H1 (cell line): ENCODE results near the gene REG4. TPM values are rescaled to one million over a fixed set of nuclear protein-coding genes. Genes with fewer than 3 reads are reported as not detected.

ENCODE experiments used
- ATF2 ChIP-seq: IDR thresholded peaks from 2 replicates; pipeline ENCODE4 v1.6.1; 2012; ENCODE audit warnings: low read length, inconsistent platforms
- polyA plus RNA-seq, 7 experiments: library from polyadenylated mRNA; depleted of rRNA in 3 of 7; stranded (reverse) in 5 of 7; unstranded in 2 of 7; fragments of >200 nt in 5 of 7; fragments of 200-250 nt in 2 of 7; gene quantifications; 1 replicate in 5 of 7; 2 replicates in 1 of 7; 4 replicates in 1 of 7; pipeline versions ENCODE4 v1.2.1 to v1.2.3, GENCODE V29; 2011 to 2013; ENCODE audit warnings: missing spikeins in 2 of 7, mixed read lengths in 2 of 7
- total RNA-seq: library from RNA; stranded (reverse); fragmentation: NEBNext Ultra II Directional; extraction: Animal tissue kit (Norgen Biotek cat#: 25700); gene quantifications from 2 replicates; pipeline ENCODE4 v1.2.1, GENCODE V29; 2021

The REG4 gene
- total and polyA plus RNA-seq, 2 of the 8 experiments (the other 6 are each of a cell fraction or from before 2014, with no cell fraction given), result not detected

- no peak for TF ChIP-seq ATF2
These were observed 20.6 kb downstream of the REG4 start (continued) for GRCh38 chr1:119790451-119791198.
